NCI-H128 (cell line): Measurements from ENCODE around the gene CAB39L.
A peak's percentile ranks its signal among the peaks of the same experiment; 100 is the strongest.

Experiments used
- DNase-seq: peaks from one replicate; lab custom pipeline; 2025; ENCODE audit not compliant: unreplicated experiment; lab: John Stamatoyannopoulos, UW

Gene CAB39L

DNA sequence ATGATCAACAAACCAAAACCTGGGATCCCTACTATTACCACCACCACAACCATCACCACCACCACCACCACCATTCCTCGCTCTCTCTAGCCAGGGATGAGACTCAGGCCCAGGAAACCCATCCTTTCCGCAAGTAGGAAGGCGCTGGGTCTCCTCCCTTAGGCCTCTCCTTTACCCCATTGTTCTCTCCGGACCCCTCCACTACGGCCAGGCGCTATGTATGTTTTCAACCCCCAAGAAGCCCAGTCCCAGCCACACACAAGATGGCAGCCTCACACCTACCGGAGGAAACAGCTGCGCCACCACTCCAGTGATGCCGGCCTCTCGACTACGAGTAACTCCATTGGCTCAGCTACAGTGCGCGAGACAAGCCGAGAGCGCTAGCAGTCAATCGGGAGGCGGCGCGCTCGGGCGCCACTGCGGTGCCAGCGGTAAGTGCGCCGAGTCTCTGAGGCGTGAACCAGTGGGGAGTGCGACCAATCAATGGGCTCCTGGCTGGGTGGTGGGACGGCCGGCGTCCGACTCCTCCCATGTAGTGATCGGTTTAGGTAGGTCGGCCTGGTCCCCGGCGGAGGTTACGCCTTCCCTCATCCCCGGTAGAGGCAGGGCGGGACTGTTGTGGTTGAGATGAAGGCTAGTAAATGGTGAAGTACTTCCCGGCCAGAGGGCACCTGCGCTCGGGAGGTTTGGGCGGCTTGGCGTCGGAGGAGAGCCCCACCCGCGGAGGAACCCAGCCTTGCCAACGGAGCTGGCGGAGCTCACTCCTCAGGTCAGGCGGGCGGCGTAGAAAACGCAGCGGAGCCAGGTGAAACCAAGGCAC lies at the start of gene CAB39L, which contains the start of gene SETDB2:
TSS of gene CAB39L (minus strand) at position 361 of the 820 bp plus-strand sequence. CDS start 61,154 bp downstream, outside the sequence.
TSS of gene SETDB2 (plus strand) at position 571 of the 820 bp plus-strand sequence. CDS start 7,620 bp downstream, outside the sequence.
- peak; percentile 97 for DNase-seq

DNA sequence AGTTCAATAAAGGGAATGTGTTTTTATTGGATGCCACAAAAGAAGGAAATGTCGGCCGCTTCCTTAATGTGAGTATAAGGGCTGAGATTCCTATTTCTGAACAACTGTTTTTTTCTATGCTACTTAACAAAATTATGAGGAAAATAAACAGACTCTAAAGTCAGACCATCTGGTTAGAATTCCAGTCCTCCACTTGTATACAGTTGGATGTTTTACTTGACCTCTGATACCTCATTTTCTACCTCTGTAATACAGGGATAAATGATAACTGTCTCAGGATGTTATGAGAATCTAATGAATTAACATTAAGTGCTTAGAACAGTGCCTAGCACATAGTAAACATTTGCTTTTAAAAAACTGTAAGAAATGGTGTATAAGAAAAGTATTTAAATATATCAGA lies 44.7 kb upstream of the CAB39L start:
- DNase-seq, result no peak

DNA sequence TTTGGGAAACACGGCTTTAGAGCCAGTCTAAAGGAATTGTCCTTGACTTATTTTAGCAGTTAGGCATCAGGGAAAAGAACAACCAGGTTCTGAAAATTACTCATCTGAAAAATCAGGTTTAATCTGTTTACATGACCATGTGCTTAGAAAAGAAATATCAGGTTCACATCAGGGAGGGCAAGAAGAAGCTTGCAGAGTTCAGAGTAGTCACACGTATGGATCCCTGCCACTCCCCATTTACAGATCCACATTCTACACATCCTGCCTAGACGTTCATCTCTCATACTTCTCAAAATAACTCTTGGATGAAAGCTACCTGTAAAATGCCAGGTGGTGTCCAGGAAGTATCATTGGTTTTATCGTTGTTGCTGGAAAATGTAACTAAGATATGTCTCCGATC lies 37.9 kb upstream of the CAB39L start:
- DNase-seq, result no peak

DNA sequence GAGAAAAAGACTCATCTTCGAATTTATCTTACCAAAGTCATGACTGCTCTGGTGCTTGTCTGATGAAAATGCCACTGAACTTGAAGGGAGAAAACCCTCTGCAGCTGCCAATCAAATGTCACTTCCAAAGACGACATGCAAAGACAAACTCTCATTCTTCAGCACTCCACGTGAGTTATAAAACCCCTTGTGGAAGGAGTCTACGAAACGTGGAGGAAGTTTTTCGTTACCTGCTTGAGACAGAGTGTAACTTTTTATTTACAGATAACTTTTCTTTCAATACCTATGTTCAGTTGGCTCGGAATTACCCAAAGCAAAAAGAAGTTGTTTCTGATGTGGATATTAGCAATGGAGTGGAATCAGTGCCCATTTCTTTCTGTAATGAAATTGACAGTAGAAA lies 32.7 kb upstream of the CAB39L start:
- DNase-seq, result no peak

DNA sequence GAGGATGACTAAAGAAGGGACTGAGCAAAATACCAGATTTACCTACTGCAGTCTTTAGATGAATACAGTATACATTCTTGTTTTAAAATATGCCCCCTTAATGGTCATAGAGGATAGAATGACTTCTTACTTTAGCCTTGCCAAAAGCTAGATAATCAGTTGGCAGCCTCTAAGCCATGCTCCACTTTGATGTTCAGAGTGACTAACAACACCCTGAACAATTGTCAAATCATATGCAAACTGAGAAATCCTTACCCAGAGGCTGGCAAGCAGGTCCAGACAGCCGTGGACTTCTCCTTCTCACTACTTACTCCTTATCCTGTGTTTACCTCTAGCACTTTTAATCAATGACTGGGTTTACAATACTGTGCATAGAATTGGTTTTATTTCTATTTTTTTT lies 28.3 kb upstream of the CAB39L start:
- DNase-seq, result no peak

DNA sequence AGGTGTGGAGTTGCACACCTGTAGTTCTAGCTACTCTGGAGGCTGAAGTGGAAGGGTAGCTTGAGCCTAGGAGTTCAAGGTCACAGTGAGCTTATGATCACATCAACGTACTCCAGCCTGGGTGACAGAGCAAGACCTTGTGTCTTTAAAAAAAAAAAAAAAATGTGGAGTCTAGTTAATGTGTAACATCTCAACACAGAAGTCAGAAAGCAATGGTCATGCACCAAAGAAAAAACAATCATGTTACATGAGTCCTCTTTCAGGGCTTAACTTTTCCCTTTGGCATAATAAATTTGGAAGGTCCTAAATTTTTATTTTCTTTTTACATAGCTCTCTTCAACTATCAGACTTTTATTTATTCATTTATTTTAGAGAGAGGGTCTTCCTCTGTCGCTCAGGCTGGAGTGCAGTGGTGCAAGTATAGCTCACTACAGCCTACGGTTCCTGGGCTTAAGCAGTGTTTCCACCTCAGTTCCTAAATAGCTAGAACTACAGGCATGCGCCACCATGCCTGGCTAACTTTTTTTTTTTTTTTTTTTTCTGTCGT lies 22.5 kb upstream of the CAB39L start:
- no peak for DNase-seq

DNA sequence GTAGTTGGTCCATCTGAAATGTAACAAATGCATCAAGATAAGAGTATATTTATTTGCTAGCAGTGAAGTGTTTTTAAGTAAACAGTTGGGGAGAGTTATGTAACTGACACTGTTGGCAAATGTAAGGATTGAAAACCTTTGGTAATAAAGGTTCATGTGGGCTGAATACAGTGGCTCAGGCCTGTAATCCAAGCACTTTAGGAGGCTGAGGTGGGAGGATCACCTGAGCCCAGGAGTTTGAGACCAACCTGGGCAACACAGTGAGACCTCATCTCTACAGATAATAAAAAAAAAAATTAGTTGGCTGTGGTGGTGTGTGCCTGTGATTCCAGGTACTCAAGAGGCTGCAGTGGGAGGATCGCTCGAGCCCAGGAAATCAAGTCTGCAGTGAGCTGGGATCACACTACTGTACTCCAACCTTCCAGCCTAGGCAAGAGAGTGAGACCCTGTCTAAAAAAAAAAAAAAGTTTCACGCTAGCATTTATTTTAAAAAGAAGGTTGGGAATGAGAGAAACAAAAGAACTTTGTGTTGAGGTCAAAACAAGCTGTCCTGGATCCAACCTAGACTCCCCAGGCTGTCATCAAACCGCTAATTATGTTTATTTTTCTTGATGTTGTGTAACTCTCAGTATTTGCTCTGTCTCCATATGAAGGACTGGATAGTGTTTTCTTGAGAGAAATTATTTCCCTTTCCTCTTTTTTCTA lies 20.9 kb upstream of the CAB39L start:
- DNase-seq, result no peak

DNA sequence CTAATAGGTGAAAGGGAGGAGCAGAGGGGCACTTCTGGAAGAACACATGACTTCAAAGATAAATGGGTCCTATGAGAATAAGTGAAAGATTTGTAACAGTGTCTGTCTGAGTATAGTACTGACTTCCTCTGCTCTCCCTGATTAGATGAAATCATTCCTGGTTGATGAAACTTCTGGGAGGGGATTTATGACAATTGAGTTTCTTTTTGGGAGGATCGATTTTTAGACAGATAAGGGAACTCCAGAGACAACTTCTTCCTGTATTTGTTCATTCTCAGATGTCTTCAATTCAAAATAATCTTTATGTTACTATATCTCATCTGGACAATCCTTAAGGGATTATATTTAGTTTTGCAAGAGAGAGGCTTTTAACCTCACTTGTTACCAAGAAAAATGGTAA lies 20.2 kb upstream of the CAB39L start:
- no peak for DNase-seq

DNA sequence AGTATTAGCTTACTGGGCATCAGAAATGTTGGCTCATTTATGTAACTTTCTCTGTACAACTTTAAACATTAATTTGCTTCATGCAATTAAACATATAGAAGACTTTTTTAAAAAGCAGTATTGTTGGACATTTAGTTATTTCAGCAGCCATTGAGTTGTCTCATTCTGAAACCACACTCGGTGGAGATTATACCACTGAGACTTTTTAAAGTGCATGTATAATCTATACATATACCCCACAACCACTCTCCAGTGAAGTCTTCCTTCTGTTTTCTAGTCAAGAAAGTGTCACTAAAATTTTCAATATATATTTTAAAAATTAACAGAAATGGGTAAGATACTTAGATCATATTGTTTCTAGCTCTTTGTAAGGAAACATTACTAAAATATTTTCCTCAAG lies 15.7 kb upstream of the CAB39L start:
- no peak for DNase-seq

DNA sequence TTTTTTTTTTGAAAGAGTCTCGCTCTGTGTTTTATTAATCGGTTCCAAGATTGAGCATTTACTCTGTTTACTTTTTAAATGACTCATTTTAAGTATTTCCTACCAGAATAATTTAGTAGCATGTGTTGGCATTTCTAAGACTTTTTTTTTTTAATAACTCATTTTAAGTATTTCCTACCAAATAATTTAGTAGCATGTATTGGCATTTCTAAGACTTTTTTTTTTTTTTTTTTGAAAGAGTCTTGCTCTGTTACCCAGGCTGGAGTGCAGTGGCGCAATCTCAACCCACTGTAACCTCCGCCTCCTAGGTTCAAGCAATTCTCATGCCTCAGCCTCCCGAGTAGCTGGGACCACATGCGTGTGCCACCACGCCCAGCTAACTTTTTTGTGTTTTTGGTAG lies 13.4 kb upstream of the CAB39L start:
- no peak for DNase-seq

DNA sequence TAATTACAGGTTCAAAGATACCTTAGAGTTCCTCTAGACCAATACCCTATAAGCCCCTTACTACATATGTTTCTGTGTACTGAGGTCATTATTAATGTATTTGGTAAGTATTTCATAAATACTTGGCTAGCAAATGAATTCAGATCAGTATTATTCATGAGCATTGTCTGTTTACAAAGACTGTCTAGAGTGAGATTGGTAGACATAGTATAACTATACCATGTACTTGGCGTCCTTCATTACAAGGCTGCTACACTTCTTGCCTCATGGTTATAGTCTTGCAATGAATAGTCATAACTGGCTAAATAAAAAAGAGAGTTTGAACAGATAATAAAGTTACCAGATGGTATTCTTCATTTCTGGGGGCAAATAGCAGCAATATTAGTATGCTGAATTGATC lies 12.3 kb upstream of the CAB39L start:
- no peak for DNase-seq

DNA sequence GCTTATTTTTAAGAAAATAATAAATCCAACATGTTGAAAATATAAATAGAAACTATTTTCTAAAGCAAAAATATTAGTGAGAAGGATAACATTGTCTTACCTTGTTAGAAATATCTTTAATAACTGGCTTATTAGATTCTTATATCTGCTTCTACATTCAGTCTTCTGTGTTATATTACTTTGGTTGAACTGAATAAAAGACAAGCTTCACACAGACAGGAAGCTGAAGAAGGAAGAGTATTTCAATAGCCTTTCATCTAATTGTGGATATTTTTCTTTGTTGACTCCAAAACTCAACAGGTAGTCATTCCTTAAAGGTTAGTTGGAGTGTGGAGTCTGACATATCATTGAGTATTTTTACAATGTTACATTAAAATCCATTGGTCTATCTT lies 11.1 kb upstream of the CAB39L start:
- DNase-seq, result no peak

DNA sequence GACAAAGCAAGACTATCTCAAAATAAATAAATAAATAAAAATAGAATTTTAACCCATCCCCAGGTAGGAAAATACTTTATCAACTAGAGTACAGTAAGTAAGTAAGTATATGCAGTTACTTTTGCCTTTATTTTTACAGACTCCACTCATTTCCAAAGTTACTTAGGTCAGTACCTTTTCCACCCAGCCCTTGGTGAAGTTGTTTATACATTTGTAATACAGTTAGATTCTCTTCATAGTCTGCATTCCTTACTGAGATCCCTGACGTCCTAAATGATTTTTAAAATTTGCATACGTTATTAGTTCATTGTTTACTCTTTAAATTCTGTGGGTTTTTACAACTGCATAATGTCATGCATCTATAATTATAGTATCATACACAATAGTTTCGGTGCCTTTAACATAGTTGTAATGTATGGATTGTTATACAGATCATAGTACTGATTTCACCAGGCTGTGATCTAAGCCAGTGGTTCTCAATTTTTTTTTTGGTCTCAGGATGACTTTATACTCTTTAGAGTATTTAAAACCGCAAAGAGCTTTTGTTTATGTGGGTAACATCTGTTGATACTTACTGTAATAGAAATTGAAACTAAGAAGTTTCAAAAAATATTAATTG lies 10.6 kb upstream of the CAB39L start:
- DNase-seq, result no peak

DNA sequence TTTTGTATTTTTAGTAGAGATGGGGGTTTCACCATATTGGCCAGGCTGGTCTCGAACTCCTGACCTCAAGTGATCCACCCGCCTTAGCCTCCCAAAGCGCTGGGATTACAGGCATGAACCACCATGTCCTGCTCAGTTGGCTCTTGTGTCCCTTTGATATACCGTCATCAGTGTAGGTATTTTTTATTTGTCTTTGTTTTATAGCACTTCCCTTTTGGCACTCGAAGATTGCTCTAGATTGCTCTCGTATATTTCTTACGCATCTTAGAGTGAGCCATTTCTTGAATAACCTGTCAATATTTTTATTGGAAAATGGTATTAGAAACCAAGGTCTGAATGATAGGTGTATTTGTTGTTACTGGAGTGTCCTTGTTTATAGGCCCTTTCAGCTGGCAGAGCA lies 9.6 kb upstream of the CAB39L start:
- DNase-seq, result no peak

DNA sequence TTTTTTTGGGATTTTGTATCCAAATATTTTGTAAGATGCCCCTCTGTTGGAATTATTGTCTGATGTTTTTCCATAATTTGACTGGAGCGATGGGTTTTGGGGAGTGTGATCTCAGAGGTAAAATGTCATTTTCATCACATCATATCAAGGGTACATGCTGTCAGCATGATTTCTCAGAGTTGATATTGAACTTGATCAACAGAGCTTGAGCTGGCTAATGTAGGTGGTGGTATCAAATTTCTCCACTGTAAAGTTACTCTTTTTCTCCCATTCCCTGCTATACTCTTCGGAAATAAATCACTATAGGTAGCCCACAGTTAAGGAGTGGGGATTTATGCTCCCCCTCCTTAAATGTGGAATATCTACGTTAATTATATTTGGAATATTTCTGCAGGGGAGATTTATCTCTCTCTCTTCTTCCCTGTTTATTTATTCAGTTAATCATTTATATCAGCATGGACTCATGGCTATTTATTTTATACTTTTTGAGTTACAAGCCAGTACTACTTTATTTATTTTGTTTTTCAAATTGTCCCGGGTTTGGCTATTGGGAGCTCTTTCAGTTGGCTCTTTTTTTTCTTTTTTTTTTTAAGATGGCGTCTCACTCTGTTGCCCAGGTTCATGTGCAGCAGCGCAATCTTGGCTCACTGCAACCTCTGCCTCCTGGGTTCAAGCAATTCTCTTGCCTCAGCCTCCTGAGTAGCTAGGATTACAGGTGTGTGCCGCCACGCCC lies 9.0 kb upstream of the CAB39L start:
- no peak for DNase-seq

DNA sequence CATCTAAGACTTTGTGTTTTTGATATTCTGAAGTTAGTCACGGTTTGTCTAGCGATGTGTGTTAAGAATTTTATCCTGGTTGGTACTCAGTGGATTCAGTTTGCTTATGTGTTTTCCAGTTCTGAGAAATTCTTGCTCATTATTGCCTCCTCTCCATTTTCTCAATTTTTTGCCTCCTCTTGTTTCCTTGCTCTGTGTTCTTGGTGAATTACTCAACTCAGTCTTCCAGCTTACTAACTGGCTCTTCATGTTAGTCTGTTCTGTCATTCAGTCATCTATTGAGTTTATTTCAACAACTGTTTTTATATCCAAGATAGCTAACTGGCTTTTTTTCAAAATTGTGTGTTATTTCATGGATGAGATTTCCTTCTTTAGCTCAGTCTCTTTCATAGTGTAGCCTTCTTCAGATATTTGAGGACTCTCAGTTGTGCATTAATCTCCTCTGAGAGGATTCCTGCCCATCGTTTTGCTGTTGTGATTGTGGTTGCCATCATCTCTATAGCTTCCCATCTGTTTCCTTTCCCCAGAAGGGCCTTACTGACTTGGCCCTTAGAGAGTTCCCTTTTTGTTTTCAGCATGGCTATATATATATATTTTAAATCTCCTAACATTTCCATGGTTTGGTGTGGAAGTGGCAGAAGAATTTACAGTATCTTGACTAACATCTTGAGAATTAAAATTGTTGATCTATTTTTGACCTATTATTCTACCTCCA lies 6.4 kb upstream of the CAB39L start:
- DNase-seq, result no peak

DNA sequence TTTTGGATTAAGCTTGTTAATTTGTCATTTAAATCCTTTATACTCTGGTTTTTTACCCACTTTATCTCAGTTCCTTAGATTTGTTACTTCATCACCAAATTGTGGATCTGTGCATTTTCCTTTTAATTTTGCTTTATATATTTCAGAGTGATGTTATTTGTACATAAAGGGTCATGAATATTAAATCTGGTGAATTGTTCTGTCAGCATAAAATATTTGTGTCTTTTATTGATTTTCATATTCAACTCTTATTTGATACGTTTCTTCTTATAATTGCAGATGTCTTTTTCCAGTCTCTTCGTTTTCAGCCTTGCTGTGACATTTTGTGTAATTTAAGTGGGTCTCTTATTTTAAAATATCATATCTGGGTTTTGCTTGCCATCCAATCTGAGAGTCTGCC lies 4.9 kb upstream of the CAB39L start:
- DNase-seq, result no peak

DNA sequence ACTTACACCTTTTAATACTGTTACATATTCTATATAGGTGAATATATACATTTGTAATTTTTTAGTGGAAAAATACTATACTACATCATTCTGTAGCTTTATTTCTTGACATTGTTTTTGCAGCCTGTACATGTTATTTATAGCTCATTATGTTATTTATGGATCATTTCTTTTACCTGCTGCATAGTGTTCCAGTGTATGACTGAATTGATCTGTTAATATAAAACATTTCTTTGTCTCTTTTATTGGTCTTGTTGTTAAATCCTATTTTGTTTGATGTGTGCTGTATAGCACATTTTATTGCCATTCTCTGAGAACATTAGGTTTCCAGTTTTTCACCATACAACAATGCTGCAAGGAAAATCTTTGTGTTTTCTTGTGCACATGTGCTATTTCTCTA lies 2.6 kb upstream of the CAB39L start:
- DNase-seq, result no peak

DNA sequence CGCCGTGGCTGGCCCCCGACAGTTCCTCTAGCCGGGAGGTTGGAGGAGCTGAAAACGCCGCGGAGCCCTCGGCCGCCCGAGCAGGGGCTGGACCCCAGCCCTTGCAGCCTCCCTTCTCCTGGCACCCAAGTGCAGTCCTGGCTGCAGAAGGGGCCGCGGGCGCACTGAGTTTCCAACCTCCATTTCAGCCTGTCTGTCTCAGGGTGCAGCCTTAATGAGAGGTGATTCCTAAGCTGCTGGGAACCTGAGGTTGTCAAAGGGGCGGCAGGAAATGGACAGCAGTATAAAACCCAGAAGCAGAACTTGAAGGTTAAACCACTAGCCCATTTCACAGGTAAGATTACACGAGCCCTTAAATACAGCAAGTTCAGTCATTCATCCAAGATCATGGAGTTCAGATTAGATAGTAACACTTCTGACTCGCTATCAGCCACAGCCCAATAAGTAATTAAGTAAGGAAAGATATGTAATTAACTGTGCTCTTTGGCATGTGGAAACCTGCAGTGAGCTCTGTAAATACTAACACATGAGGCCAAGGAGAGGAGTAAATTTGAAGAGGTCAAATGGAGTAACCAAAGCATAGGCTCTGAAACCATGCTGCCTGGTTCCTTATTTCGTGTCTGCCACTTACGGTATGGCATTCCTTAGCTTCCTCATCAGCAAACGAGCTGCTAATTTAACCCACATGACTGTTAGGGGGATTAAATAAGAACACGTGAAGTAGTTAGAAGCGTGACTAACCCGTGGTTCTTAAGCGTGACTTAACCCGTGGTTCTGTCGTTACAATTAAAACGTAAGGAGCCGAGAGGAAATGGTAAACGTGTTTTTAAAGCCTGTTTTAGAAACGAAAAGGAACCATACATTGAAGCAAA lies 896 bp upstream of the CAB39L start:
- DNase-seq, result no peak

DNA sequence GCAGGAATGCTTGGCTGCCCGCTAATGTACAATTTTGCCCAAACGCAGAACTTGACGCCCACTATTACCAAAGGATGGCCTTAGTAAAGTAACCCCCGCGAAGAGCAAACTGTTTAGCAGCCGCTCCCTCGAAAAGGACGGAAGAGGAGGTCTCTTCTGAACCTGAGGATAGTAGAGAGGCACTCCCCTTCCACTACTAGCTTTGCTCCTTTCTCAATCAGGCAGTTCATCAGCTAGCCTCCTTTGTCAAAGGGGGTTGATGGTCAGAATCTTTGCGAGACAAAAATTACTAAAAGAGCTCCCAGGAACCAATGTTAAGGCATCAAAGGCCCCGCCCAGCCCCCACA lies 534 bp downstream of the CAB39L start:
- DNase-seq, result no peak
